Liver (tissue), 3 donors: ENCODE measurements around the gene MALRD1.

ENCODE experiments used
- ATF3 ChIP-seq: IDR thresholded peaks from 2 replicates; pipeline ENCODE4 v1.6.1; 2016; ENCODE audit warnings: antibody characterized with exemption
- CTCF ChIP-seq: fragments of 150-350 bp; IDR thresholded peaks from 2 replicates; pipeline ENCODE4 v1.5.1; 2017; ENCODE audit warnings: improper control_type of control experiment, low read depth, low read length; ENCODE audit not compliant: missing input control
- EGR1 ChIP-seq, 2 donors: IDR thresholded peaks; 2 replicates each; pipeline ENCODE4 v1.6.1; 2016 to 2018; ENCODE audit warnings: antibody characterized with exemption in 2 of 2, low read depth in 2 of 2
- JUND ChIP-seq, 2 donors: IDR thresholded peaks; 2 replicates each; pipeline ENCODE4 v1.6.1; 2016; ENCODE audit warnings: antibody characterized with exemption in 2 of 2
- MAX ChIP-seq: IDR thresholded peaks from 2 replicates; pipeline ENCODE4 v1.6.1; 2016; ENCODE audit warnings: antibody characterized with exemption
- RAD21 ChIP-seq, 2 donors: IDR thresholded peaks; 2 replicates each; pipeline ENCODE4 v1.6.1; 2016; ENCODE audit warnings: antibody characterized with exemption in 2 of 2, mild to moderate bottlenecking in 2 of 2
- REST ChIP-seq: IDR thresholded peaks from 2 replicates; pipeline ENCODE4 v1.6.1; 2016; ENCODE audit warnings: antibody characterized with exemption, mild to moderate bottlenecking
- TAF1 ChIP-seq: conservative IDR thresholded peaks from 2 replicates; pipeline ENCODE4 v1.6.1; 2016; ENCODE audit warnings: antibody characterized with exemption, mild to moderate bottlenecking
- YY1 ChIP-seq: IDR thresholded peaks from 2 replicates; pipeline ENCODE4 v1.6.1; 2016; ENCODE audit warnings: antibody characterized with exemption, mild to moderate bottlenecking
- donor health status: healthy.
- donor health status: healthy.

GRCh38 chr10:19483421-19483820 lies 434.8 kb downstream of the MALRD1 start:
- TF ChIP-seq CTCF = no peak
- no peak for TF ChIP-seq TAF1
- no peak for TF ChIP-seq MAX
- TF ChIP-seq EGR1 (IDR thresholded peaks at IDR 0.05; ENCODE audit: low read depth in 2 of 2) = no peak
- TF ChIP-seq REST = no peak
- TF ChIP-seq YY1 = no peak
- no peak for TF ChIP-seq JUND (IDR thresholded peaks at IDR 0.05)
- TF ChIP-seq RAD21 (IDR thresholded peaks at IDR 0.05) = no peak
- TF ChIP-seq ATF3 = no peak
